ENCODE data around the gene KEL.

The KEL gene

DNA sequence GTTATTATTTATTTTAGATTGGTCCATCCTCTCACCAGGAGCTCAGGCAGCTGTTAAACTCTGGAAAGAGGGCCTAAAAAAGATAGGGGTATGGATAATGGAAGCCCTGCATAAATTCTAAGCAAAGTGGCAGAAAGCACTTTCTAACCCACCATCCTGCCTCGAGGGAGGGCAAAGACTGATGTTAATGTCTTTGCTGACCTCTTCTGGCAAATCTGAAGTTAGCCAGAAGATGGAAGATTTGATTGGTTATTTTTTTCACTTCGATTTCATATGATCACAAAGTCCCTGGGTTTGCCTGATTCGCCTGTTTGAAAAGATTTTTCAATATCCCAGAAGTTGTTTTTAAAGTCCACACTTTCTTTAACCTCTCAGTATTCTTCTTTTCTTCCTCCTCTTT is 39.9 kb upstream of the KEL start:
- no peak for DNase-seq (ENCODE audit: low spot score)
- in situ Hi-C loops (cut with MboI; ENCODE audit: low sequenced_read_pairs, unreplicated experiment), result loop anchor here (10.0 to 25.0 kb wide), 2 partner anchors 127 to 365 kb away; no protein-coding TSS in a partner anchor
- TF ChIP-seq, protein P1, sequence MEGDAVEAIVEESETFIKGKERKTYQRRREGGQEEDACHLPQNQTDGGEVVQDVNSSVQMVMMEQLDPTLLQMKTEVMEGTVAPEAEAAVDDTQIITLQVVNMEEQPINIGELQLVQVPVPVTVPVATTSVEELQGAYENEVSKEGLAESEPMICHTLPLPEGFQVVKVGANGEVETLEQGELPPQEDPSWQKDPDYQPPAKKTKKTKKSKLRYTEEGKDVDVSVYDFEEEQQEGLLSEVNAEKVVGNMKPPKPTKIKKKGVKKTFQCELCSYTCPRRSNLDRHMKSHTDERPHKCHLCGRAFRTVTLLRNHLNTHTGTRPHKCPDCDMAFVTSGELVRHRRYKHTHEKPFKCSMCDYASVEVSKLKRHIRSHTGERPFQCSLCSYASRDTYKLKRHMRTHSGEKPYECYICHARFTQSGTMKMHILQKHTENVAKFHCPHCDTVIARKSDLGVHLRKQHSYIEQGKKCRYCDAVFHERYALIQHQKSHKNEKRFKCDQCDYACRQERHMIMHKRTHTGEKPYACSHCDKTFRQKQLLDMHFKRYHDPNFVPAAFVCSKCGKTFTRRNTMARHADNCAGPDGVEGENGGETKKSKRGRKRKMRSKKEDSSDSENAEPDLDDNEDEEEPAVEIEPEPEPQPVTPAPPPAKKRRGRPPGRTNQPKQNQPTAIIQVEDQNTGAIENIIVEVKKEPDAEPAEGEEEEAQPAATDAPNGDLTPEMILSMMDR (IDR thresholded peaks at IDR 0.05; ENCODE audit: borderline replicate concordance, control extremely low read depth, extremely low read depth, insufficient read depth, missing control alignments), result no peak

DNA sequence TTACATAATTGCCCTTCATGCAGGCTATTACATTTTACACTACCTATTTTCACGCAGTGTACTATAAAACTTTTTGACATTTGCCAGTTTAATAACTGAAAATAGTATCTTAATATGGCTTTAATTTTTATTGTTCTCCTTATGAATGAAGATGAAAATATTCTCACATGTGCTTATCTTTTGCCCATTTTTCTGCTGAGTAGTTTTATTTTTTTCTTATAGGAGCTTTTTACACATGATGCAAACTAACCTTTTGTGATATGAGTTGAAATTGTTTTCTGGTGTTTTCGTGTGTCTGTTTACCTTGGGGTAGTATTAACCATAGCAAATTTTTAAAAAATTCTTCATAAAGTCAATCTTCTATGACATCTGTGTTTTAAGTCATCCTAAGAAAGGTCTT is 38.5 kb upstream of the KEL start:
- TF ChIP-seq, protein P1 (IDR thresholded peaks at IDR 0.05; ENCODE audit: borderline replicate concordance, control extremely low read depth, extremely low read depth, insufficient read depth, missing control alignments), result no peak
- no peak for DNase-seq (ENCODE audit: low spot score)
- in situ Hi-C loops (cut with MboI; ENCODE audit: low sequenced_read_pairs, unreplicated experiment), result loop anchor here (10.0 to 25.0 kb wide), 2 partner anchors 126 to 363 kb away; no protein-coding TSS in a partner anchor

DNA sequence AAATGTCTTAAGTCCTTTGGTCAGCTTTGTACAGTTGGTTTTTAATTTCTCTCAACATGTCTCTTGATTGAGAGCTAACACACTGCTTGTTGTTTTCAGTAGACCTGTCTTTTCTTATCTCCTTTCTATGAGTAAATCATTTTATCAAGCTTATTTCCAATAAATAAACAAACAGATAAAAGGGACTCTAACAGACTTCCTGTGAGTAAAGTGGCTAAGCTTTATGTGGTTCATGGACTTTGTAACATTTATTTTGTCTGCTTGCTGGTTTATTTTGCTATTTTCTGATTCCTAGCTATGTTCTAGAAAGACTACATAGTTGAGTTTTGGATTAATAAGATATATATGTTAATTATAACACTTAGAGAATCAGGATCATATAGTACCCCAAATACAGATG is 37.6 kb upstream of the KEL start:
- DNase-seq (ENCODE audit: low spot score), result no peak
- in situ Hi-C loops (cut with MboI; ENCODE audit: low sequenced_read_pairs, unreplicated experiment), result loop anchor here (10.0 to 25.0 kb wide), 2 partner anchors 125 to 362 kb away; no protein-coding TSS in a partner anchor
- TF ChIP-seq, protein P1 (IDR thresholded peaks at IDR 0.05; ENCODE audit: borderline replicate concordance, control extremely low read depth, extremely low read depth, insufficient read depth, missing control alignments), result no peak

DNA sequence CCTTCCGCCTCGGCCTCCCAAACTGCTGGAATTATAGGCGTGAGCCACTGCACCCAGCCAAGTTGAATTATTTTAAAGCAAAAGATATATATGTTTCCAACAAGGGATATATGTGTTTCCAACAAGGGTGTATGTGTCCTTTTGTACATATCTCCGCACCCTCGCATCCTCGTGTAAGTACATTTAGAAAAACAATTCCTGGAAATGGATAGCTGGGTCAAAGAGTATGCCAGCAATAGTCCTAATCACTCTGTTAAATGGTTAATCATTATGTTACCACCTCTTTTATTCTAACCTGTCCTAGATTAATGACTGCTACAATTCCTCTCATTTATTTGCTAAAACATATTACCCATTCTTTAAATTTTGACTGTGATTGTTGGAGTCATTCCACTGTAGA is 36.8 kb upstream of the KEL start:
- DNase-seq (ENCODE audit: low spot score), result no peak
- in situ Hi-C loops (cut with MboI; ENCODE audit: low sequenced_read_pairs, unreplicated experiment), result no loop called here

DNA sequence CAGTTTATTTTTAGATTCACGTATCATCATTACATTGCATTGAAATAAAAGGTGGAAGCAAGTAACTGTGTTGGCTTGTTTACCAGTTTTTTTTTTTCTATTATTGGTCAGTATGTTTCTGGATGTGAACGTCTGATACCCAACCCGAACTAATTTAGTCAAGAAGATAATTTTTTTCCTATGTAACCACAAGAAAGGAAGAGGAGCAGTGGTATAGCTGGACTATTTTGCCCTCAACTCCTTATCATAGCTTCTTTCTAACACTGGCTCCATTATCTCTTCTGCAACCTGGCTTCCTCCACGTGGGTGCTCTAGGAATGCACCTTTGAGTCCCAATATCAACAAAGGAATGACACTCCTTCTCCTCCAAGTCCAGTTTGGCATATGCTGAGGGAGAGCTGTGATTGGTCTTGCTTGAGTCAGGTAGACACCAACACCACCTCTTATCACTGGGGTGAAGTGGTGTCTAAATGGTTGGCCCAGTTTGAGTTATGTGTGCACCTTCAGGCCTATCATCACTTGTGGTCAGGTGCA is 35.4 kb upstream of the KEL start:
- in situ Hi-C loops (cut with MboI; ENCODE audit: low sequenced_read_pairs, unreplicated experiment), result no loop called here
- DNase-seq (ENCODE audit: low spot score), result no peak
- TF ChIP-seq, protein P1 (IDR thresholded peaks at IDR 0.05; ENCODE audit: borderline replicate concordance, control extremely low read depth, extremely low read depth, insufficient read depth, missing control alignments), result no peak

More for the DNA sequence above, 36.8 kb upstream of the KEL start:
- TF ChIP-seq, protein P1 (IDR thresholded peaks at IDR 0.05; ENCODE audit: borderline replicate concordance, control extremely low read depth, extremely low read depth, insufficient read depth, missing control alignments), result no peak

DNA sequence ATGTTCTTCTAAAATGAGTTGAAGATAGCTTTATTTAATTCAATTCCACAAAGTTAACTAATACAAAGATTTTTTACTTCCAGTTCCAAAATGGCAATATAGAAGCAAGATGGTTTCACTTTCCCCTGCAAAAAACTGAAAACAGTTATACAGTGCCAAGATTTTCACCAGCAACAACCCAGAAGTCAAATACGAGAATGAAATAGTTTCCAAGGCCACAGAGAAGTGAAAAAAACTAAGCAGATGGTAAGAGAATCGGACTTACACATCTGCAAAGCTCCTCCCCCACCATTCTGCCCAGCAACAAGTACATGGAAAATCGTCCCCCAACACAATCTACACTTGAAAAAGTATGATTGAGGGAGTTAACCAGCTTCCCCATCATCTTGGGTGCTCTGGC is 30.3 kb upstream of the KEL start:
- TF ChIP-seq, protein P1 (IDR thresholded peaks at IDR 0.05; ENCODE audit: borderline replicate concordance, control extremely low read depth, extremely low read depth, insufficient read depth, missing control alignments), result no peak
- no peak for DNase-seq (ENCODE audit: low spot score)
- in situ Hi-C loops (cut with MboI; ENCODE audit: low sequenced_read_pairs, unreplicated experiment), result no loop called here
